ENCODE measurements around the gene GLE1.

GLE1 gene

DNA sequence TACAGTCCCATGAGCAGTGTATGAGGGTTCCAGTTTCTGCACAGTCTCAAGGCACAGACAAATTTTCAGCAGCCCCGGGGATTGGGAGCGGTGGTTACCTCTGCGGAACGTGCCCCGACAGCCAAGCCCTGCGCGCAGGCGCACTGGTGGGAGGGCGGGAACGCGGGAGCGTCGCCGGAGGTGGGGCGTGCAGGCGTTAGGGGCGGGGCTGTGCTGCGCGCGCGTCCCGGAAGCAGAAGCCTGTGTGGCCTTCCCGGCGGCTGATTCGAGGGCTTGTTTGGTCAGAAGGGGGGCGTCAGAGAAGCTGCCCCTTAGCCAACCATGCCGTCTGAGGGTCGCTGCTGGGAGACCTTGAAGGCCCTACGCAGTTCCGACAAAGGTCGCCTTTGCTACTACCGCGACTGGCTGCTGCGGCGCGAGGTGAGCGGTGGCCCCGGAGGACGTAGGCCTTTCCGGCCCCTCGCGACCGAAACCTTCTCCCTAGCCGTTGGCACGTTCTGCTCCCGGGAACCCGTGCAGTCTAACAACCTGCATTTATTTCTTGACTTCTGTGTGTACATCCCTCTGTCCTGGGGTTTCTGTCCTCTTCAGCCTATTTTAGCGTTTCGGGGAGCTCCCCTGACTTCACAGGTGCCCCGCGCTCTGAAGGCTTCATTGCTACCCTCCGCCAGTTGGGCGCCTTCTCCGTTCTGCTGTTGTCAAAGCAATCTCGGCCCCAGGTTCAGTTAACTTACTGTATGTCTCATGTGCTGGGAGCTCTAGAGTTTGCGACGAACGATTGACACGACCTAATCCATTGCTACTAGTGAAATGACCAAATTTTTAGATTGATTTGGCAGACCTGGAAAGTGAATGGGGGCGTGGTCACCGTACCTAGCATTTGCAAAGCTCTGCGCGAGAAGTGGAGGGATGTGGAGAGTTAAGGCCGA, at the start of gene GLE1:
GLE1 (plus strand) TSS at position 235 of the 929 bp plus-strand sequence; CDS start at position 322, 87 bp downstream.
- in situ Hi-C loops (cut with HindIII; ENCODE audit: low sequenced_read_pairs) = no loop called here

DNA sequence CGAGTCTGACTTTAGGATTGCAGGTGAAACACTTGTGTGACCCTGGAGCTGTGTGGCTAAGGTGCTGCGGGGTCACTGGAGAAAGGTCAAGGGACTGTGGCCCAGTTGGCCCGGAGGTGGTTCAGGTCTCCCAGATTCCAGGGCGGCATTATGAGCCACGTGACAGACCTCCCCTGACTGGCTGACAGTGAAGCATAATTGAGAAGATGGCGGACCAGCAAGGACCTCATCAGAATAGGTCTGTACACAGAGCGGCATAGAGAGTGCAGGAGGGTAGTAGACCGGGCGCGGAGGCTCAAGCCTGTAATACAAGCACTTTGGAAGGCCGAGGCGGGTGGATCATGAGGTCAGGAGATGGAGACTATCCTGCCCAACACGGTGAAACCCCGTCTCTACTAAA, 49.5 kb upstream of the GLE1 start:
- in situ Hi-C loops (cut with HindIII; ENCODE audit: low sequenced_read_pairs) = no loop called here

- in situ Hi-C loops (cut with HindIII; ENCODE audit: low sequenced_read_pairs) = no loop called here
Observed at GRCh38 chr9:128455849-128456612, 48.5 kb upstream of the GLE1 start, which contains the start of gene ODF2. Gene ODF2 (plus strand): TSS chr9:128456006. CDS start chr9:128456092, 86 bp downstream.

GRCh38 chr9:128456613-128457061, 47.9 kb upstream of the GLE1 start:
- in situ Hi-C loops (cut with HindIII; ENCODE audit: low sequenced_read_pairs) = no loop called here

GRCh38 chr9:128457207-128457606, 47.3 kb upstream of the GLE1 start:
- in situ Hi-C loops (cut with HindIII; ENCODE audit: low sequenced_read_pairs) = no loop called here

GRCh38 chr9:128459011-128459410, 45.5 kb upstream of the GLE1 start:
- in situ Hi-C loops (cut with HindIII; ENCODE audit: low sequenced_read_pairs) = no loop called here

DNA sequence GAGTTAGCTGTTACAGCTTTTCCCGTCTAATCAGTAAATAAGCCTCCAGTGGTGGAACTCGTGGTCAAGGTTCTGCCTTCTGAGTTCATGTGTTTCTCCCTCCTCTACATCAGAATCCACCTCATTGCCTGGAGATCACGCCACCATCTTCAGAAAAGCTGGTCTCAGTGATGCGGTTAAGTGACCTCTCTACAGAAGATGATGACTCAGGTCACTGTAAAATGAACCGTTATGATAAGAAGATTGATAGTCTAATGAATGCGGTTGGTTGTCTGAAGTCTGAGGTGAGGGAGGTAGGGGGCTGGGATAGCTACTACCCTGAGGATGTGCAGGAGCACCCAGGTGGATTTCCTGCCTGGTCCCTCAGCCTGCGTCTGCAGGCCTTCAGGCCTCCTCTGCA, 35.4 kb upstream of the GLE1 start:
- in situ Hi-C loops (cut with HindIII; ENCODE audit: low sequenced_read_pairs) = no loop called here

GRCh38 chr9:128470560-128470959, 34.0 kb upstream of the GLE1 start:
- in situ Hi-C loops (cut with HindIII; ENCODE audit: low sequenced_read_pairs) = no loop called here

GRCh38 chr9:128473104-128473503, 31.4 kb upstream of the GLE1 start:
- in situ Hi-C loops (cut with HindIII; ENCODE audit: low sequenced_read_pairs) = no loop called here

GRCh38 chr9:128475867-128476266, 28.7 kb upstream of the GLE1 start:
- in situ Hi-C loops (cut with HindIII; ENCODE audit: low sequenced_read_pairs) = no loop called here

GRCh38 chr9:128479262-128479661, 25.3 kb upstream of the GLE1 start:
- in situ Hi-C loops (cut with HindIII; ENCODE audit: low sequenced_read_pairs) = no loop called here

- in situ Hi-C loops (cut with HindIII; ENCODE audit: low sequenced_read_pairs) = no loop called here
Observed at GRCh38 chr9:128481561-128481960, 23.0 kb upstream of the GLE1 start.

DNA sequence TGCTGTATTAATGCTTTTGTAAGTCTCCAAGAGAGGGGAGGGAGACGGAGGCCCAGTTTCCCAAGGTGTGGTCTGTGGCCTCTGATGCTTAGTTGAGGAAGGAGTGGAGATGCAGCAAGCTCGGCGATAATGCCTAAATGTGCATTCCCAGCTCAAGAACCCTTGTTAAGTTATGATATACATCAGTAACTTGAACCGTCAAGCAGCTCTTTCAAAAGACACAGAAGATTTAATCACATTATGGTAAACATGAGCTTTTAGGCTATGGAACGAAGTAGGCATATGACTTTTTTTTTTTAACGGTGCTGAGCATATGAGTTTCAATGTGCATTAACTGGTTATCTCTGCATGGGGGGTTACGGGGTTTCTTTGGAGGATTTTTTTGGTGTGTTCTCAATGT, 22.3 kb upstream of the GLE1 start:
- in situ Hi-C loops (cut with HindIII; ENCODE audit: low sequenced_read_pairs) = no loop called here

GRCh38 chr9:128484686-128485413, 19.7 kb upstream of the GLE1 start:
- in situ Hi-C loops (cut with HindIII; ENCODE audit: low sequenced_read_pairs) = no loop called here

DNA sequence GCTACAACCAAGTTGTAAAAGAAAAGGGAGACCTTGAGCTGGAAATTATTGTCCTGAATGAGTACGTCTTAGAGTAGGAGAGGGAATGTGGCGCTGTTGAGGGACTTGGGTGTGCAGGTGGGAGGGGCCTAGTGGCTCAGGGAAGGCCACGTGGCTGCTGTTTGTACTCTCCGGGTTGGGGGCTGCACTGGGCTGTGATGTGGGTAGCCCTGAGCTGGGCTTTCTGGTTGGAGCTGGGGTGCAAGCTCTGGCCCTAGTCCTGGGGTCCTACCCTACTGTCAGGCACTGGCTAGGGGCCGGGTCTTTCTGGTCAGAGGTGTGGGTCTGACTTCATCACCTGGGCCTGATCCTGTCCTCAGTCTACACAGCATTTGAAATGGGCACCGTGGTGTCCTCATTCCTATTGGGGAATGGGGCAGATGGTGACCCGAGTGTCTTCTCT, 19.1 kb upstream of the GLE1 start:
- in situ Hi-C loops (cut with HindIII; ENCODE audit: low sequenced_read_pairs) = no loop called here

DNA sequence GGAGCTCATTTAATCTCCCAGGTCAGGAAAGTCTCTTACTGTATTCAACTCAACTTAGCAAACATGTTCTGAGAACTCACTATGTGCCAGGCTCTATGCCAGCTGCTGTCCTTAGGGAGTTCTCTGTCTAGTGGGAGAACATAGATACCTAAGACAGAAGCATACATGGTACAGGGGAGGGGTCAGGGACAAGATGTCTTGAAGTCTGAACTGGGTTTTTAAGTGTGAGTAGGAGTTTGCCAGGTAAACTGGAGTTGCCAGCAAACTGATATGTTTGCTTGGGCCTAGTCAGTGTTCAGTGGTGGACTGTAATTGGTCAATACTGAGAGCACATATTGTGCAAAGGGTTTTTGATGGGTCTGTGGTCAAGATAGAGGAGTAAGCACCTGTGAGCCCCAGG, 18.3 kb upstream of the GLE1 start:
- in situ Hi-C loops (cut with HindIII; ENCODE audit: low sequenced_read_pairs) = no loop called here

GRCh38 chr9:128493424-128493823, 11.1 kb upstream of the GLE1 start:
- in situ Hi-C loops (cut with HindIII; ENCODE audit: low sequenced_read_pairs) = no loop called here

- in situ Hi-C loops (cut with HindIII; ENCODE audit: low sequenced_read_pairs) = no loop called here
Observed at GRCh38 chr9:128494108-128494745, 10.3 kb upstream of the GLE1 start.

DNA sequence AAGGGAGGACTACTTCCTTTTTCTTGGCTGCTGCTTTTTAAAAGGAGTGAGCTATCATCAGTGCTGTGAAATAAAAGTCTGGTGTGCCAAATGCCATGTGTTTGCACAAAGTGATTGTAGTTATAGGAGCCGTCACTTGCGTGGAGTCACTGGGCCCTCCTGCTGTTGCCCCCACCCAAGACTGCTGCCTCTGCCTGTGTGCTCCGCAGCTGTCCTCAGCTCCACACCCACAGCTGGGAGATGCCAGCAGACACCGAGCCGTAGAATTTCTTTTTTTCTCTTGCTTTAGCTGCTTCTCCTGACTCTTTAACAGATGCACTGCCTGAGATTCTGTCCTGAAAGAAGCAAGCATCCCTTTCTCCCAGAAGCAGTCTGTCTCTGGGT, 9.8 kb upstream of the GLE1 start:
- in situ Hi-C loops (cut with HindIII; ENCODE audit: low sequenced_read_pairs) = no loop called here

DNA sequence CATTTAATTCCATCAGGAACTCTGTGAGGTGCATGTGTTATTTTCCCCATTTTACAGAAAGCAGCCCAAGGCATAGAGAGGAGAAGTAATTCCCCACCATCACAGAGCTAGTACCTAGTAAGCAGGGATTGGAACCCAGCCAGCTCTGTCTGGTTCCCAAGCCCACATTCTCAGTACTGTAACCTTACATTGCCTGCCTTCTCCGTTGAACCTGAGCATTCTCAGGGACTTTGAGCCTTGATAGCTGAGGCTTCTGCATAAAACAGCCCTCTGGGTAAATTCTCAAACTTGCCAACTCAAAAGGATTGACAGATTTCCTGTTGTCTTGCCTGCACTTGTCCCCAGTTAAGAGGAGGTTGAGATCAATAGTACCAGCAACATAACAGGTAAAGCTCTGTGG, 9.2 kb upstream of the GLE1 start:
- in situ Hi-C loops (cut with HindIII; ENCODE audit: low sequenced_read_pairs) = no loop called here
